ENCODE data around the gene ESYT1. TPM values are rescaled to one million over a fixed set of nuclear protein-coding genes. Genes with fewer than 3 reads are reported as not detected.

Gene ESYT1
- total and polyA plus RNA-seq, 9 of the 15 experiments (the other 6 are each of a cell fraction or from before 2014, with no cell fraction given): 132 to 420 (median 164) TPM

- peak; percentile 67; the same call in 1 of the 2 replicates for TF ChIP-seq NCOA6 (IDR thresholded peaks at IDR 0.05)
- TF ChIP-seq SRF (CRISPR knock-in tag; IDR thresholded peaks at IDR 0.05): no peak; a peak in 1 of 4 replicates
- TF ChIP-seq, protein P1, sequence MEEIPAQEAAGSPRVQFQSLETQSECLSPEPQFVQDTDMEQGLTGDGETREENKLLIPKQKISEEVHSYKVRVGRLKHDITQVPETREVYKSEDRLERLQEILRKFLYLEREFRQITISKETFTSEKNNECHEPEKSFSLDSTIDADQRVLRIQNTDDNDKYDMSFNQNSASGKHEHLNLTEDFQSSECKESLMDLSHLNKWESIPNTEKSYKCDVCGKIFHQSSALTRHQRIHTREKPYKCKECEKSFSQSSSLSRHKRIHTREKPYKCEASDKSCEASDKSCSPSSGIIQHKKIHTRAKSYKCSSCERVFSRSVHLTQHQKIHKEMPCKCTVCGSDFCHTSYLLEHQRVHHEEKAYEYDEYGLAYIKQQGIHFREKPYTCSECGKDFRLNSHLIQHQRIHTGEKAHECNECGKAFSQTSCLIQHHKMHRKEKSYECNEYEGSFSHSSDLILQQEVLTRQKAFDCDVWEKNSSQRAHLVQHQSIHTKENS (CRISPR knock-in tag; IDR thresholded peaks at IDR 0.05): no peak
- peak; percentile 71; the same call in 1 of the 2 replicates for TF ChIP-seq KLF13 (tag; IDR thresholded peaks at IDR 0.05; ENCODE audit: borderline replicate concordance, low read depth)
- TF ChIP-seq NR1H2 (CRISPR knock-in tag; IDR thresholded peaks at IDR 0.05): no peak
- no peak for TF ChIP-seq RBM34 (IDR thresholded peaks at IDR 0.05; ENCODE audit: borderline replicate concordance, insufficient read depth, low read length)
- TF ChIP-seq NR2C1 (IDR thresholded peaks at IDR 0.05): peak; percentile 96
- TF ChIP-seq NR2C1 (tag; IDR thresholded peaks at IDR 0.05): peak; percentile 97
- peak in 1 of 2 experiments; percentile 74; a peak in 3 of 4 replicates for TF ChIP-seq HDAC1 (IDR thresholded peaks at IDR 0.05)
- TF ChIP-seq NCOA1 (IDR thresholded peaks at IDR 0.05; ENCODE audit: low read depth): no peak; the same call in none of the 2 replicates
- TF ChIP-seq RBFOX2 (IDR thresholded peaks at IDR 0.05; ENCODE audit: low read depth, low read length): peak; percentile 89
- no peak for TF ChIP-seq HDAC2 (IDR thresholded peaks at IDR 0.05)
- TF ChIP-seq FOXK1 (CRISPR knock-in tag; IDR thresholded peaks at IDR 0.05; ENCODE audit: borderline replicate concordance): 0 out of 2 replicates have a peak, but pooled peaks have one; percentile 76
- TF ChIP-seq, protein P2, sequence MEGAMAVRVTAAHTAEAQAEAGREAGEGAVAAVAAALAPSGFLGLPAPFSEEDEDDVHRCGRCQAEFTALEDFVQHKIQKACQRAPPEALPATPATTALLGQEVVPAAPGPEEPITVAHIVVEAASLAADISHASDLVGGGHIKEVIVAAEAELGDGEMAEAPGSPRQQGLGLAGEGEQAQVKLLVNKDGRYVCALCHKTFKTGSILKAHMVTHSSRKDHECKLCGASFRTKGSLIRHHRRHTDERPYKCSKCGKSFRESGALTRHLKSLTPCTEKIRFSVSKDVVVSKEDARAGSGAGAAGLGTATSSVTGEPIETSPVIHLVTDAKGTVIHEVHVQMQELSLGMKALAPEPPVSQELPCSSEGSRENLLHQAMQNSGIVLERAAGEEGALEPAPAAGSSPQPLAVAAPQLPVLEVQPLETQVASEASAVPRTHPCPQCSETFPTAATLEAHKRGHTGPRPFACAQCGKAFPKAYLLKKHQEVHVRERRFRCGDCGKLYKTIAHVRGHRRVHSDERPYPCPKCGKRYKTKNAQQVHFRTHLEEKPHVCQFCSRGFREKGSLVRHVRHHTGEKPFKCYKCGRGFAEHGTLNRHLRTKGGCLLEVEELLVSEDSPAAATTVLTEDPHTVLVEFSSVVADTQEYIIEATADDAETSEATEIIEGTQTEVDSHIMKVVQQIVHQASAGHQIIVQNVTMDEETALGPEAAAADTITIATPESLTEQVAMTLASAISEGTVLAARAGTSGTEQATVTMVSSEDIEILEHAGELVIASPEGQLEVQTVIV (CRISPR knock-in tag; IDR thresholded peaks at IDR 0.05; ENCODE audit: borderline replicate concordance): peak; percentile 70; the same call in 1 of the 2 replicates
- TF ChIP-seq RFX1 (IDR thresholded peaks at IDR 0.05): 0 out of 2 replicates have a peak, but pooled peaks have one; percentile 8
- TF ChIP-seq SMC3 (conservative IDR thresholded peaks at IDR 0.05; ENCODE audit: insufficient read depth, low read depth, low read length): 0 out of 2 replicates have a peak, but pooled peaks have one; percentile 23
- peak; percentile 46 to 65; a peak in 2 of 4 replicates for TF ChIP-seq NONO (IDR thresholded peaks at IDR 0.05; ENCODE audit: low read depth in 2 of 2, low read length in 1 of 2)
- TF ChIP-seq ZNF280A (IDR thresholded peaks at IDR 0.05; ENCODE audit: low read depth, partially characterized antibody): no peak
- peak; percentile 60; the same call in 1 of the 2 replicates for TF ChIP-seq HDAC8 (tag; IDR thresholded peaks at IDR 0.05)
- TF ChIP-seq TAF9B (IDR thresholded peaks at IDR 0.05; ENCODE audit: partially characterized antibody): peak; percentile 99
- TF ChIP-seq TEAD4 (IDR thresholded peaks at IDR 0.05; ENCODE audit: low read length): peak; percentile 3; the same call in 1 of the 2 replicates
- TF ChIP-seq TEAD4 (CRISPR knock-in tag; IDR thresholded peaks at IDR 0.05; ENCODE audit: borderline replicate concordance): no peak
- peak; percentile 98 for TF ChIP-seq TAF1 (IDR thresholded peaks at IDR 0.05; ENCODE audit: control insufficient read depth, extremely low read depth, insufficient read depth, low read length, severe bottlenecking)
Observed at GRCh38 chr12:56116267-56117081, 11.6 kb upstream of the ESYT1 start, which contains the start of gene RPL41 (continued).

Measured in K562 (cell line).